ENCODE data around the gene FGR.

Gene FGR

DNA sequence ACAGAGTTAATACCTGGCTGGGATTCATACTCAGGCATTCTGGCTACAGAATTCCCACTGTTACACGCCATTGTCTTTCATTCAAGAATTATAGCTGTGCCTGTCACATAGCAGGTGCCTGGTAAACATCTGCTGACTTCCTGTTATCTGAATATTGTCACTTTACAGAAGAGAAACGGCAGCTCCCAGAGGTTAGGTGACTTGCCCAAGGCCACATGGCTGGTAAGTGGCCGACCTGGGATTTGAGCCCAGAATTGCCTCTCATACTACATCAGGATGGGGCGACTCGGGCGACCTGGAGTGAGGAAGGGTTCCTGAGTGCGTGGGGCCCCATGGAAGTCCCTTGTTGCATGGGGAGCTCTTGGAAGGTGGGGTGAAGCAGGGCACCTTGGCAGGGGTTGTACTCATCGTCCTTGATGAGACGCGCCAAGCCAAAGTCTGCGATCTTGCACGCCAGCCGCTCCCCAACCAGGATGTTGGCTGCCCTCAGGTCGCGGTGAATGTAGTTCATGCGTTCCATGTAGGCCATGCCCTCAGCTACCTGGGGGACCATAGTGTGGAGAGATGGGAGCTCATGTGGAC lies 20.9 kb downstream of the FGR start:
- H3K36me3 ChIP-seq (ENCODE audit: insufficient read depth) = no peaks in the 10 kb centered on the region
- no peak overlapping the region for H2AFZ ChIP-seq (ENCODE audit: low read depth)
- TF ChIP-seq, protein P1, sequence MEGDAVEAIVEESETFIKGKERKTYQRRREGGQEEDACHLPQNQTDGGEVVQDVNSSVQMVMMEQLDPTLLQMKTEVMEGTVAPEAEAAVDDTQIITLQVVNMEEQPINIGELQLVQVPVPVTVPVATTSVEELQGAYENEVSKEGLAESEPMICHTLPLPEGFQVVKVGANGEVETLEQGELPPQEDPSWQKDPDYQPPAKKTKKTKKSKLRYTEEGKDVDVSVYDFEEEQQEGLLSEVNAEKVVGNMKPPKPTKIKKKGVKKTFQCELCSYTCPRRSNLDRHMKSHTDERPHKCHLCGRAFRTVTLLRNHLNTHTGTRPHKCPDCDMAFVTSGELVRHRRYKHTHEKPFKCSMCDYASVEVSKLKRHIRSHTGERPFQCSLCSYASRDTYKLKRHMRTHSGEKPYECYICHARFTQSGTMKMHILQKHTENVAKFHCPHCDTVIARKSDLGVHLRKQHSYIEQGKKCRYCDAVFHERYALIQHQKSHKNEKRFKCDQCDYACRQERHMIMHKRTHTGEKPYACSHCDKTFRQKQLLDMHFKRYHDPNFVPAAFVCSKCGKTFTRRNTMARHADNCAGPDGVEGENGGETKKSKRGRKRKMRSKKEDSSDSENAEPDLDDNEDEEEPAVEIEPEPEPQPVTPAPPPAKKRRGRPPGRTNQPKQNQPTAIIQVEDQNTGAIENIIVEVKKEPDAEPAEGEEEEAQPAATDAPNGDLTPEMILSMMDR (conservative IDR thresholded peaks at IDR 0.05; ENCODE audit: low read depth, low read length) = no peak
- H3K4me1 ChIP-seq (ENCODE audit: low read depth, poor library complexity, severe bottlenecking) = peaks cover 13% of the 10 kb centered on the region
- no peaks in the 10 kb centered on the region for H4K20me1 ChIP-seq (ENCODE audit: insufficient read depth)
- no peaks in the 10 kb centered on the region for H3K79me2 ChIP-seq (ENCODE audit: insufficient read depth, low read depth)
- H3K4me2 ChIP-seq = no peak overlapping the region
- no peak overlapping the region for H3K4me3 ChIP-seq (IDR thresholded peaks at IDR 0.05; ENCODE audit: insufficient read depth, low read depth, low read length)
- H3K9ac ChIP-seq = no peak overlapping the region
- no peak overlapping the region for H3K27ac ChIP-seq
- H3K27me3 ChIP-seq (ENCODE audit: insufficient read depth, low read depth) = no peaks in the 10 kb centered on the region

DNA sequence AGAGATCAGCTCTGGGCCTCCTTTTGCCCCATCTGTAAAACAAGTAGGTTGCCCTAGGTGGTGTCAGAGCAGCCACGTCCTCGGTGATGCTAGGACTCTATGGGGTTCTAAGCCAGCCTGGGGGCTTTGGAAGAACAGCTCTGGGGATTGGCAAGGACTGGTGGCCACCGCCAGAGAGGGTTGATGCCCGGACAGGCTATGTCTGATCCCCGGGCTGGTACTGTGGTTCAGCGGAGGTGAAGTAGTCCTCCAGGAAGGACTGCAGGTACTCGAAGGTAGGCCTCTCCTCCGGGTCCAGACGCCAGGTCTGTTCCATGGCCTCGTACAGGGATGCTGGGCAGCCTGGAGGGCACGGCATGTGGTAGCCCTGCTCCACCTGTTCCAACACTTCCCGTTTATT lies 22.3 kb downstream of the FGR start:
- TF ChIP-seq, protein P1 (conservative IDR thresholded peaks at IDR 0.05; ENCODE audit: low read depth, low read length) = no peak
- Histone ChIP-seq H3K79me2 (ENCODE audit: insufficient read depth, low read depth) (no peaks in the 10 kb centered on the region), H3K4me2 (no peak overlapping the region), H3K4me3 (IDR thresholded peaks at IDR 0.05; ENCODE audit: insufficient read depth, low read depth, low read length) (no peak overlapping the region), H3K4me1 (ENCODE audit: low read depth, poor library complexity, severe bottlenecking) (peaks cover 25% of the 10 kb centered on the region), H4K20me1 (ENCODE audit: insufficient read depth) (no peaks in the 10 kb centered on the region), H3K9ac (no peak overlapping the region), H2AFZ (ENCODE audit: low read depth) (no peak overlapping the region), H3K36me3 (ENCODE audit: insufficient read depth) (no peaks in the 10 kb centered on the region), H3K27ac (no peak overlapping the region), H3K27me3 (ENCODE audit: insufficient read depth, low read depth) (no peaks in the 10 kb centered on the region)

DNA sequence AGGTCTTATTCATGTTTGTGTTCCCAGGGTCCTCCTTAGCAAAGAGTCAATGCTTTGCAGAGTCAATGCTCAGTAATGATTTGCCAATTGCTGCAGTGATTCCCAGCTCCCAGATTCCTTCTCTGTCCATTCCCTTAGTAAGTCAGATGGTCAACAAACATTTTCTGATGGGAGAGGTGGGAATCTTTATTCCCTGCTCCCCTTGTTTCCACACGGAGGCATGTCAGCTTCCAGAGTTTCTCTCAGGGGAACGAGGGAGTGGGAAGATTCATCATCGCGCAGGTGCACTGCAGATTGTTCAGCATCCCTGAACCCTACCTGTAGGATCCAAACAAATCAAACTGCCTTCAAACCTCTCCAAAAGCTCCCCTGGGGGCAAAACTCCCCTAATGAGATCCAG lies 23.5 kb downstream of the FGR start:
- H3K4me2 ChIP-seq = no peak overlapping the region
- H4K20me1 ChIP-seq (ENCODE audit: insufficient read depth) = no peaks in the 10 kb centered on the region
- no peaks in the 10 kb centered on the region for H3K36me3 ChIP-seq (ENCODE audit: insufficient read depth)
- H3K4me1 ChIP-seq (ENCODE audit: low read depth, poor library complexity, severe bottlenecking) = peaks cover 38% of the 10 kb centered on the region
- no peak overlapping the region for H3K4me3 ChIP-seq (IDR thresholded peaks at IDR 0.05; ENCODE audit: insufficient read depth, low read depth, low read length)
- no peaks in the 10 kb centered on the region for H3K79me2 ChIP-seq (ENCODE audit: insufficient read depth, low read depth)
- H3K27me3 ChIP-seq (ENCODE audit: insufficient read depth, low read depth) = no peaks in the 10 kb centered on the region
- H2AFZ ChIP-seq (ENCODE audit: low read depth) = no peak overlapping the region
- TF ChIP-seq, protein P1 (conservative IDR thresholded peaks at IDR 0.05; ENCODE audit: low read depth, low read length) = no peak
- H3K9ac ChIP-seq = no peak overlapping the region
- no peak overlapping the region for H3K27ac ChIP-seq

DNA sequence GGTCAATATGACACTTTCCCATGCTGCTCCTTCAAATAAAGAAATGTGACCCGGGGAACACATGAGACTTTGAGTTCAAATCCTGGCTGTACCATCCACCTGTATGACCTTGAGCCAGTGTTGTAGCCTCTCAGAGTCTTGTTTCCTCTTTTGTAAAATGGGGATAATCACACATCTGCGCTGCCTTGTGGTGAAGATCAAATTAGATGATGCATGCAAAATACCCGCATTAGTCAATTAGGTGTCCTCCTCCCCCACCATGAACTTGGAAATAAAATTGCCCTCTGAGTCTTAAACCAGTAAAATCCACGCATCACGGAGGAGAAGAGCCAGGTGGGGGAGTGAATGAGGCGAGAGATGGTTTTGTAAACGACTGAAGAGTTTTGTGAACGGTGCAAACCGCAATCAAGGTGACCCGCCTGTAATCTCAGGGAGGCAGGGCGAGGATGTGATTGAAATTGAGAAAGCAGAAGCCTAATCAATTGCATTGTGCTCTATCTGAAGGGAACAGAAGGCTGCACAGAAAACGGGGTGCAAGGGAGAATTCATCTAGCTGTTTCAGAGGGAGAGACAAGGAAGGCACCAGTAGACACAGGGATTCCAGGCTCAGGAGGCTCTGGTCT lies 25.3 kb downstream of the FGR start:
- Histone ChIP-seq H3K79me2 (ENCODE audit: insufficient read depth, low read depth) (no peaks in the 10 kb centered on the region), H3K27ac (peak overlapping the region; percentile 26; the same call in 1 of the 2 replicates), H3K4me2 (peak overlapping the region; percentile 7; the same call in 1 of the 2 replicates), H4K20me1 (ENCODE audit: insufficient read depth) (no peaks in the 10 kb centered on the region), H3K9ac (no peak overlapping the region), H3K27me3 (ENCODE audit: insufficient read depth, low read depth) (no peaks in the 10 kb centered on the region), H2AFZ (ENCODE audit: low read depth) (no peak overlapping the region), H3K4me1 (ENCODE audit: low read depth, poor library complexity, severe bottlenecking) (peaks cover 43% of the 10 kb centered on the region), H3K36me3 (ENCODE audit: insufficient read depth) (no peaks in the 10 kb centered on the region), H3K4me3 (IDR thresholded peaks at IDR 0.05; ENCODE audit: insufficient read depth, low read depth, low read length) (no peak overlapping the region)
- TF ChIP-seq, protein P1 (conservative IDR thresholded peaks at IDR 0.05; ENCODE audit: low read depth, low read length) = no peak
